Stimulated activated CD4-positive, alpha-beta T cell treated with anti-CD3 and anti-CD28 coated beads, Interleukin-1b, Interleukin-23, amount 100 ng/mL, for 48 hours (primary cell): ENCODE measurements around the gene CFAP119.

Experiments
- DNase-seq: peaks from one replicate; pipeline ENCODE4 v3.0.0-alpha.2; 2020

Gene CFAP119

GRCh38 chr16:30760577-30761426 is 1.1 kb downstream of the CFAP119 start:
- no peak for DNase-seq

GRCh38 chr16:30760001-30760559 is 1.8 kb downstream of the CFAP119 start:
- DNase-seq, result no peak

GRCh38 chr16:30758988-30759491 is 2.8 kb downstream of the CFAP119 start:
- DNase-seq, result no peak

GRCh38 chr16:30757316-30757715 is 4.5 kb downstream of the CFAP119 start:
- DNase-seq, result no peak

GRCh38 chr16:30756781-30757100 is 5.1 kb downstream of the CFAP119 start:
- DNase-seq, result no peak

GRCh38 chr16:30755955-30756780 is 5.7 kb downstream of the CFAP119 start:
- no peak for DNase-seq

GRCh38 chr16:30753596-30753995 is 8.3 kb downstream of the CFAP119 start:
- no peak for DNase-seq

GRCh38 chr16:30750876-30751465 is 10.9 kb downstream of the CFAP119 start:
- no peak for DNase-seq

GRCh38 chr16:30750201-30750600 is 11.7 kb downstream of the CFAP119 start:
- DNase-seq, result no peak

GRCh38 chr16:30748634-30749445 is 13.0 kb downstream of the CFAP119 start:
- DNase-seq, result peak; percentile 32

GRCh38 chr16:30747799-30748633 is 13.8 kb downstream of the CFAP119 start, which contains the start of gene PHKG2:
Gene PHKG2 (plus strand): TSS chr16:30748425. CDS start chr16:30748821, 396 bp downstream.
- peak; percentile 98 for DNase-seq

- DNase-seq, result no peak
These were observed 14.5 kb downstream of the CFAP119 start for GRCh38 chr16:30747331-30747730.

- no peak for DNase-seq
These were observed 15.2 kb downstream of the CFAP119 start for GRCh38 chr16:30746638-30747175.

GRCh38 chr16:30745082-30745481 is 16.8 kb downstream of the CFAP119 start:
- DNase-seq, result no peak

- no peak for DNase-seq
These were observed 17.7 kb downstream of the CFAP119 start for GRCh38 chr16:30744183-30744582.

GRCh38 chr16:30743716-30744115 is 18.1 kb downstream of the CFAP119 start:
- DNase-seq, result no peak

GRCh38 chr16:30741461-30741914 is 20.4 kb downstream of the CFAP119 start:
- no peak for DNase-seq

- no peak for DNase-seq
These were observed 21.3 kb downstream of the CFAP119 start for GRCh38 chr16:30740364-30741251.
